Activated CD4-positive, alpha-beta T cell treated with anti-CD3 and anti-CD28 coated beads for 48 hours (primary cell): ENCODE results near the gene PCDHGB3.
A peak's percentile ranks its signal among the peaks of the same experiment; 100 is the strongest.
"Not testable (repeated sequence)": the region's sequence is repeated elsewhere in the genome, so short reads cannot be mapped to it uniquely, and the experiment has no call there.

Experiments
- DNase-seq: peaks from one replicate; pipeline ENCODE4 v3.0.0-alpha.2; 2020

Gene PCDHGB3

GRCh38 chr5:141369994-141370848 lies at the start of gene PCDHGB3:
PCDHGB3 (plus strand) TSS chr5:141370242; CDS start chr5:141370395, 153 bp downstream.
- peak; percentile 53 for DNase-seq

- DNase-seq = no peak
Measured at GRCh38 chr5:141322261-141322660, 47.8 kb upstream of the PCDHGB3 start.

GRCh38 chr5:141326088-141326854 lies 43.8 kb upstream of the PCDHGB3 start:
- peak; percentile 77 for DNase-seq

- no peak for DNase-seq
Measured at GRCh38 chr5:141328231-141328630, 41.8 kb upstream of the PCDHGB3 start.

- peak; percentile 38 for DNase-seq
Measured at GRCh38 chr5:141330299-141331080, 39.6 kb upstream of the PCDHGB3 start, which contains the start of gene PCDHGA1. PCDHGA1 (plus strand) TSS chr5:141330514.

GRCh38 chr5:141332571-141332970 lies 37.5 kb upstream of the PCDHGB3 start:
- not testable (repeated sequence) for DNase-seq

GRCh38 chr5:141338538-141339306 lies 31.3 kb upstream of the PCDHGB3 start, which contains the start of gene PCDHGA2:
PCDHGA2 (plus strand) TSS chr5:141338760.
- DNase-seq = no peak

- DNase-seq = not testable (repeated sequence)
Measured at GRCh38 chr5:141340781-141341354, 29.2 kb upstream of the PCDHGB3 start.

GRCh38 chr5:141342773-141343172 lies 27.3 kb upstream of the PCDHGB3 start:
- DNase-seq = no peak

GRCh38 chr5:141343242-141343952 lies 26.6 kb upstream of the PCDHGB3 start, which contains the start of gene PCDHGA3:
PCDHGA3 (plus strand) TSS chr5:141343829; CDS start chr5:141344034, 205 bp downstream.
- peak; percentile 37 for DNase-seq

- no peak for DNase-seq
Measured at GRCh38 chr5:141343953-141344463, 26.0 kb upstream of the PCDHGB3 start.

GRCh38 chr5:141345327-141345726 lies 24.7 kb upstream of the PCDHGB3 start:
- no peak for DNase-seq

- not testable (repeated sequence) for DNase-seq
Measured at GRCh38 chr5:141346017-141346416, 24.0 kb upstream of the PCDHGB3 start.

GRCh38 chr5:141349917-141350619 lies 20.0 kb upstream of the PCDHGB3 start, which contains the start of gene PCDHGB1:
PCDHGB1 (plus strand) TSS chr5:141350099; CDS start chr5:141350261, 162 bp downstream.
- peak; percentile 57 for DNase-seq

GRCh38 chr5:141351591-141351990 lies 18.5 kb upstream of the PCDHGB3 start:
- DNase-seq = no peak

- no peak for DNase-seq
Measured at GRCh38 chr5:141354900-141355469, 15.1 kb upstream of the PCDHGB3 start, which contains the start of gene PCDHGA4. PCDHGA4 (plus strand) TSS chr5:141355021; CDS start chr5:141355108, 87 bp downstream.

- no peak for DNase-seq
Measured at GRCh38 chr5:141355641-141356040, 14.4 kb upstream of the PCDHGB3 start.

- no peak for DNase-seq
Measured at GRCh38 chr5:141356133-141356532, 13.9 kb upstream of the PCDHGB3 start.

- DNase-seq = no peak
Measured at GRCh38 chr5:141356950-141357349, 13.1 kb upstream of the PCDHGB3 start.
